ENCODE results near the gene FBF1.

Gene FBF1

GRCh38 chr17:75987041-75987440, 46.2 kb upstream of the FBF1 start:
- no peak for ATAC-seq
- no peak for TF ChIP-seq CSDC2 (CRISPR knock-in tag; IDR thresholded peaks at IDR 0.05)
- no peak for TF ChIP-seq OSR1 (CRISPR knock-in tag; IDR thresholded peaks at IDR 0.05)
- TF ChIP-seq TOX (CRISPR knock-in tag; IDR thresholded peaks at IDR 0.05; ENCODE audit: borderline replicate concordance): no peak
- no peak for TF ChIP-seq SNAI2 (CRISPR knock-in tag; IDR thresholded peaks at IDR 0.05)
- no peak for TF ChIP-seq ZC3H10 (CRISPR knock-in tag; IDR thresholded peaks at IDR 0.05)
- no peak for TF ChIP-seq RARB (CRISPR knock-in tag; IDR thresholded peaks at IDR 0.05)
- no peak for TF ChIP-seq TSHZ2 (CRISPR knock-in tag; IDR thresholded peaks at IDR 0.05)
- no peak for TF ChIP-seq TCF4 (CRISPR knock-in tag; IDR thresholded peaks at IDR 0.05; ENCODE audit: borderline replicate concordance)
- no peak for TF ChIP-seq POU6F1 (CRISPR knock-in tag; IDR thresholded peaks at IDR 0.05; ENCODE audit: borderline replicate concordance, low read depth)
- TF ChIP-seq ISL1 (CRISPR knock-in tag; IDR thresholded peaks at IDR 0.05): no peak
- TF ChIP-seq ESRRG (CRISPR knock-in tag; IDR thresholded peaks at IDR 0.05): no peak
- no peak for TF ChIP-seq GLIS3 (CRISPR knock-in tag; IDR thresholded peaks at IDR 0.05)
- TF ChIP-seq ZFP30 (CRISPR knock-in tag; IDR thresholded peaks at IDR 0.05): no peak
- TF ChIP-seq PATZ1 (CRISPR knock-in tag; IDR thresholded peaks at IDR 0.05; ENCODE audit: borderline replicate concordance): no peak
- TF ChIP-seq ZFP3 (CRISPR knock-in tag; IDR thresholded peaks at IDR 0.05): no peak

DNA sequence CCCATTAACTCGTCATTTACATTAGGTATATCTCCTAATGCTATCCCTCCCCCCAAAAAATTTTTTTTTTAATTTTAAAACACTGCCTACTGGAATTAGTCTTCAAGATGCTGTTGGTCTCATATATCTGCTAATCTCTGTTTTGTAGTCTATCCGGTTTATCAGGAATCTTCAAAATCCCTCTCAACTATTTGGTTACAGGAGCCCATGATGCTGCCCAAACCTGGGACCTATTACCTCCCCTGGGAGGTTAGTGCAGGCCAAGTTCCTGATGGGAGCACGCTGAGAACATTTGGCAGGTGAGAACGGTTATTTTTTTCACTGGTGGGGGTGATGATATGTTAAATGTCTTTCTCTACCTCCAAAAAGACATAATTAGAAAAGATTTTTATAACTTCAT, 45.1 kb upstream of the FBF1 start:
- TF ChIP-seq OSR1 (CRISPR knock-in tag; IDR thresholded peaks at IDR 0.05) (no peak), ZNF8 (CRISPR knock-in tag; IDR thresholded peaks at IDR 0.05) (no peak), TOX (CRISPR knock-in tag; IDR thresholded peaks at IDR 0.05; ENCODE audit: borderline replicate concordance) (no peak), ZFP30 (CRISPR knock-in tag; IDR thresholded peaks at IDR 0.05) (no peak), BACH2 (CRISPR knock-in tag; IDR thresholded peaks at IDR 0.05; ENCODE audit: borderline replicate concordance) (no peak), ZNF565 (CRISPR knock-in tag; conservative IDR thresholded peaks at IDR 0.05; ENCODE audit: low read depth) (no peak), POU6F1 (CRISPR knock-in tag; IDR thresholded peaks at IDR 0.05; ENCODE audit: borderline replicate concordance, low read depth) (no peak), TSHZ2 (CRISPR knock-in tag; IDR thresholded peaks at IDR 0.05) (no peak), GLIS3 (CRISPR knock-in tag; IDR thresholded peaks at IDR 0.05) (no peak)
- TF ChIP-seq, protein P1, sequence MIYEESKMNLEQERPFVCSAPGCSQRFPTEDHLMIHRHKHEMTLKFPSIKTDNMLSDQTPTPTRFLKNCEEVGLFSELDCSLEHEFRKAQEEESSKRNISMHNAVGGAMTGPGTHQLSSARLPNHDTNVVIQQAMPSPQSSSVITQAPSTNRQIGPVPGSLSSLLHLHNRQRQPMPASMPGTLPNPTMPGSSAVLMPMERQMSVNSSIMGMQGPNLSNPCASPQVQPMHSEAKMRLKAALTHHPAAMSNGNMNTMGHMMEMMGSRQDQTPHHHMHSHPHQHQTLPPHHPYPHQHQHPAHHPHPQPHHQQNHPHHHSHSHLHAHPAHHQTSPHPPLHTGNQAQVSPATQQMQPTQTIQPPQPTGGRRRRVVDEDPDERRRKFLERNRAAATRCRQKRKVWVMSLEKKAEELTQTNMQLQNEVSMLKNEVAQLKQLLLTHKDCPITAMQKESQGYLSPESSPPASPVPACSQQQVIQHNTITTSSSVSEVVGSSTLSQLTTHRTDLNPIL (CRISPR knock-in tag; IDR thresholded peaks at IDR 0.05; ENCODE audit: low read depth): no peak
- ATAC-seq: no peak
